ENCODE data around the gene RNF220.

The RNF220 gene

DNA sequence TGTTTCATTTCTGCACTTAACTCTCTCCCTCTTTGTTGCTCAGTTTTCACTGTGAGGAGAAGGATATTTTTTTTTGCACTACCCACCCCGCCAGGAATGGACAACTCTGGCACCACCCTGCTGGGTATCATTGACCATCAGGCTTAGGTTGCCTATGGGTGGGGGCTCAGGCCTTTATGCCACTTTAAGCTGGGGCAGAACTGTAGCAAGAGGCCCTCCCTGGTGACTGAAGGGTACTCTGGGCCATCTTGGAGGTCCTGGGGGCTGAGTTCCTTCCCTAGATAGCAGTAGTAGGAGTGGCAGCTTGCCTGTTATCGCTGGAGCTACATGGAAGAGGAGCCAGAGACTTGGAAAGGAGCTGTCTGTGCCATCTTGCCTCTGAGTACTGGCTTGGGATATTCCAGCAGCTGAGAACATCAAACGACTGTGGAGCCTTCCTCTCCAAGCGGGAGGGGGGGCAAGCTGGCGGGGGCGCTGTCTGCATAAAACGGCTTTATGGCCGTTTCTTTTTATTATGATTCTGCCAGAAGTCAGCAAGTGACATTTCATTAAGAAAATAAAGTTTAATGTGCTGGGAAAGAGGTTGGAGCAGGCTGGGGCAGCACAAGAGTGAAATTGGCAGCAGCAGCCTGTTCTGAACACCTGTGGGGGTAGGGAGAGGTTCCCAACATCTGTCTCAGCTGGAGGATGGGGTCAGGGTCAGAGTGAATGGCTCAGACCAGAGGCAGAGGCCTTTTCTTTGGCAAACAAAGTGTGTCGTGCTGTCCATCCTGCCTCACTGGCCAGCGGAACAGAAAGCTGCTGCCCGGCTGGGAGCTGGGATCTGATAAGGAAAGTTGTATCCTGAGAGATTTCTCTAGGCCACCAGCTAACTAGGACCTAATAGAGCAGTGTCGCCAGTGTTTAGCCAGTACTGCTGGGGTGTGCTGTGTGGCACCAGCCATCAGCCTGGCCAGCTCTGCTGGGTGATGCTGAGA, 236.4 kb downstream of the RNF220 start:
- DNase-seq = no peak

DNA sequence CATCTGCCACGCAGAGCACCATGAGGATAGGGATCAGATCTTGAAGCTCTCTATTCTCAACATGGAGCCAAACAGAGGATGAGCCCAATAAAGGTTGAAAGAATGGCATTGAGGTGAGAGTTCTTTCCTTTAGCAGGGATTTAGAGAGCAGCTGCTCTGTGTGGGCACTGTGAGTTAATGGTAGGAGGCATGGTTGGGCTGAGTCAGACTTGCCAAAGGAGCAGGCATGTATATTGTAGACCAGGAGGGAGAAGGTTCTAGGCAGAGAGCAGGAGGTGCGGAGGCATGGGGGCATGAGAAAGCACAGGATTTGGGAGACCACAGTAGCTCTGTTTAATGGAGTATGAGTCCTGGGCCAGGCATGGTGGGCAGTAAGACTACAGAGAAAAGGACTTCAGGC, 237.2 kb downstream of the RNF220 start:
- DNase-seq = no peak

GRCh38 chr1:44642925-44643324, 237.9 kb downstream of the RNF220 start:
- DNase-seq = no peak

- DNase-seq = no peak
These were observed 238.8 kb downstream of the RNF220 start for GRCh38 chr1:44643721-44644334.

GRCh38 chr1:44644806-44645205, 239.8 kb downstream of the RNF220 start:
- DNase-seq = no peak

GRCh38 chr1:44645476-44646244, 240.6 kb downstream of the RNF220 start:
- DNase-seq = no peak

DNA sequence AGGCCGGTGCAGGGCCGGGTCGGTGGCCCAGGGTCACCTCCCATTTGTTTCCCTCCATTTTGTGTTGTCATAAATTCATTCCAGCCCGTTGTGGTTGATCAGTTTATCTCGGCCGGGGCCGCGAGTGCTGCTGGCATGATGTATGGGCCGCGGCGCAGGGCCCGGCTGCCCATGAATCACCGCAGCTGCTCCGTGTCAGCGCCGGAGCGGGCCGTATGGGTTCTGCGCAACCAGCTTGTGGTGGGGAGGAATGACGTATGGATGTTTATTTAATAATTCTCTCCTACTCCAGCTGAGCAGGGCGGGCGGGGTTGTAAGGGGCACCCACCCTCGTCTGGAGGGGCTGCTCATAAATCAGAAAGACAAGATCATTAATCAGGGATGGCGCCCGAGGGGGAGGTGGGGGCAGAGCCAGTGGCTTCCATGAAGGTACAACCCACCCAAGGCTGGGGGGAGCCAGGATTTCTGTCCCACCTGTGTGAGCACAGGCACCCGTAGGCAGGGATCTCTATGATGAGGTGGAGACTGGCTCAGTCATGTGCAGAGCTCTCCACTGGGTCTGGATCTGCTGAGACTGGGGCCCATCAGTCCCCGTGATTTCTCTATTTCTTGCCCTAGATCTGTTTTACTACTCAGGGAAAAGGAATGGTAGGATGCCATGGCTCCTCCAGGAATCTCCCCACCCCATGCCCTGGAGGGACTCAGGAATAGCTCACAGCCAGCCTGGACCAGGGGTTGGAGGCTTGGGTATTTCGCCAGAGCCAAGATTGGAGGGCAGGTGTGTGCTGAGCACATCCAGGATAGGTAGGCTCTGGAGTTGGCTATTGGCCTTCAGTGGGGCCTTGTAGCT, 241.4 kb downstream of the RNF220 start:
- no peak for DNase-seq

DNA sequence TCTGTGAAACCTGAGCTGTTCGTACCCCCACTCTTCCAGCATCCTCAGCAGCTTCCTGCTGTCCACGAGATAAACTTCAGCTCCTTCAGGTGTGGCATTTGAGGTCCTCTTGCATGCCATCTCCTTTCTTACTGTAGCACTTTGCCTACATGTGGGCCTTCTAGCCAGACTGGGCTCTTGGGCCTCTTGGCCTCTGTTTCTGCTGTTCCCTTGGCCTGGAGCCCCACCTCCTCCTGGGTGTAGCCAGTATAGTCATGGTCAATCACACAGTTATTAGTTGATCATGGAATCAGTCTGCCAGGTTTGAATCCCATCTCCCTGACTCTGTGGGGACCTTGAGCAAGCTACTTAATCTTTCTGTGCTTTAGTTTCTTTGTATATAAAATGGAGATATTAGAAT, 242.8 kb downstream of the RNF220 start:
- DNase-seq = no peak

DNA sequence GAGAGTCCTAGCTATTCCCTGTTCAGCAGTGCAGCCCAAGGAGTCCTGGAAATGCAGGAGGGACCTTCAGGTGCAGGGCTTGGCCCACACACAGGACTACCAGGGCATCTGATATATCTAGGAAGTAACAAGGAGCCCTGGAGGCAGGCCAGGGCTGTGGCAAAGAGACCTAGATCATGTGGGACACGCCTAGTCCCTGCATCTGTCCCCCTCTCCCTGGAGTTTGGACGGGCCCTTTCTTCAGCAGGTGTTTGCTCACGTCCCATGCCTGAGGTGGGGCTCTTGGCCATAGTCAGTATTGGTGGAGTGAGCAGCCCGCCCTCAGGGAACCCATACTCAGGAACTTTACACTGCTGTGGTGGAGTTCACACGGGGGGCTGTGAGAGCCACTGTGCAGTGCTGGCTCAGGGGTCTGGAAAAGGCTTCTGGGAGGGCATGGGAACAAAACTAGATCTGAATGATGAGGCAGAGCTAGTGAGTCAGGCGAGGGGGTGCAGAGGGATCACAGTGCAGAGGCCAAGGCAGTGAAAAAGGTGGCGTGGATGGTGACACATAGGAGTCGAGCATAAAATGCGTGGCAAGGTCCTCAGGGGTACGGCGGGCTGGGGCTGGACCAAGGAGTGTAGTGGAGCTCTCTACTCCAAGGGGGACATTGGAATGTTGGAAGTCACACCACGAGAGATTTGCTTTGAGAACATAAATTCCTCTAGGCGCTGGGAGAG, 243.6 kb downstream of the RNF220 start:
- no peak for DNase-seq

GRCh38 chr1:44649788-44650158, 244.7 kb downstream of the RNF220 start:
- DNase-seq = no peak

DNA sequence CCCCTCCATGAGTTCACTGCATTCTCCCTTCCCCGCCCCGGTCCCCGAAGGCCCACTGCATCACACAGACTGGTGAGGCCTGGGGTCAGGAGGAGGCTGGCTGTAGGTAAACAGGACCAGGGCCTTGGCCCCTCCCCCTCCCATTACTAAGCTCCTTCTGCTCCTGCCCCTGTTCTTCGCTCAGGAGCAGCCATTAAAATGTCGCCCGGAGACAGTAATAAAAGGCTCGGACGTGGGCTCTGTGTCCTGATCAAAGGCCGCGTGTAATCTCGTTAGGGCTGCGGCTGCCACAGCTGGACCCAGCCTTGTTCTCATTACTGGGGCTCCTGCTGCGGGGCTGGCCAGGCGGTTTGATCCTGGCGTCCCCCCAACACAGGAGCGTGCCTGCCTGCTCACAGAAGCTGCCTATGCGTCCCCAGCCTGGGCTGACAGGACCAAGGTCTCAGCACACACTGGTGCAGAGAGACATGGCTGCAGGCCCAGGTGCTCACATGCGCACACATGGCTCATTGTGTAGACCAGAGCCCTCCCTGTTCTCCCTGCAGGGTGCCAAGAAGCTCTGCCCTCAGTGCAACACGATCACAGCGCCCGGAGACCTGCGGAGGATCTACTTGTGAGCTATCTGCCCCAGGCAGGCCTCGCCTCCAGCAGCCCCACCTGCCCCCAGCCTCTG, 245.2 kb downstream of the RNF220 start:
- no peak for DNase-seq

GRCh38 chr1:44651069-44651468, 246.0 kb downstream of the RNF220 start:
- no peak for DNase-seq

DNA sequence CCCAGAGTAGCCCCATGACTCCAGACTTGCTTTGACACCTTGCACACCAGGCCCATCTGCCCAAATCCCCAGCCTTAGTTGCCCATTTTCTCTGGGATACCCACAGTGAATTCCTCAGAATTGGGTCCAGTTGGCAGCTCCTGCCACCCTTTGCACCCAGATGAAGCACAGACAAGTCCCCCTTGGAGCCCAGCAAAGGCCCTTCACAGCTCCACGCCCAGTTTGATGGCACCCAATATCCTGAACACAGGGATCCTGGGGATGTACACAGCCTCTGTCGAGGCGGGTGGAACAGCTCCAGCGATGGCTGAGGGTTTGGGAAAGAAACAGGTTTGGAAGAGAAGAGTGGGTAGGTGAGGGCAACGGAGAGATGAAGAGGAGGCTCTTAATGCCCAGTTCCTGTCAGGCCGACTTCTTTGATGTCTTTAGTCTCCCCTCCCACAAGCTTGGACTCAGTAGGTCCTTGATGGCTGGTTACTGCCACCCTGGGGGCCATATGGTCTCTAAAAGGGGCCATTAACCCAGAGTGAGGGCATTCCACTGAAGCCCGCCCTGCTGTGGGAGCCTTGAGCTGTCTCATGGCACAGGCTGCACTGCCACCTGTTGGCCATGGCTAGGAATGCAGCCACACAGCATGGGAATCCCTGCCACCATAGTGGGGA, 247.5 kb downstream of the RNF220 start:
- peak; percentile 63 for DNase-seq

GRCh38 chr1:44653107-44653964, 248.3 kb downstream of the RNF220 start:
- no peak for DNase-seq

DNA sequence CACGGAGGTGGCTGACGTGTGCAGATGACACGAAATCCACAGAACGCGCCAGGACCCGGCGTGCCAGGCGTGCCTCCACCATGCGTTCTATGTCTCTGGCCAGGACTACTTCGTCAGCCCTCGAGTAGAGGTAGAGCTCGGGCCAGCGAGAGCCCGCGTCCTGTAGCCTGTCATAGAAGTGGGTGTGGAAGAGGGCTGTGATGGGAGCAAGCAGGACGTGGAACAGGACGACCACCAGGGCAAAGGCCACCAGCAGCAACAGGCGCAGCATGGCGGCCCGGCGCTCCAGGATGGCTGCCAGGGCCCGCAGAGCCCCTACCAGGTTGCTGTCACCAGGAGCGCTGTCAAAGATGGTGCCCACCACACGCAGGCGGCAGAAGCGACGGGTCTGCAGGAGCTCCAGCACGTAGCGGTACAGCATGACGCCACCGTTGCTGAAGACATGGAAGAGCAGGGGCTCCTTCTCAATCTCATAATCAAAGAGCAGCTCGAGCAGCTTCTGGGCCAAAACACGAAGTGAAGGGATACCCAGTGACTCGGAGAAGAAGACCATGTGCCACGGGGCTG, 249.6 kb downstream of the RNF220 start:
- DNase-seq = no peak

- no peak for DNase-seq
These were observed 250.6 kb downstream of the RNF220 start for GRCh38 chr1:44655609-44656008.

GRCh38 chr1:44659566-44659965, 254.5 kb downstream of the RNF220 start:
- DNase-seq = no peak

DNA sequence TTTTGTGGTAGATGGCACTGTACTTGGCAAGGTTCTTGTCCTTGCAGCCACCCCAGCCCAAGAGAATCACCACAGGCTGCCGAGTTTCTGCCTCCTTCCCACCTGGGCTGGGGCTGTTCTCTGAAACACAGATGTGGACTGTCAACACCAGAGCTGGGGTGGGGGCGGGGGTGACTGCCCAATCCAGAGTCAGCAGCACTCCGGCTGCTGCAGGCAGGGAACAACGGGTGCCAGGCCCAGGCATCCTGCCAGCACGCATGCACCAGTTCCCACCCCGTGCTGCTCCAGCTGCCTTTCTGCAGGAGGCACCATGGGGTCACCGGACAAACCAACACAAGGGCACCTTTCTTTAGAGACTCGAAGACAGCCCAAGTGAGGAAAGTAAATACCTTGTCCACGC, 255.1 kb downstream of the RNF220 start:
- DNase-seq = no peak
